Kidney tubule cell (primary cell): Measurements from ENCODE around the gene NAP1L4.
A peak's percentile ranks its signal among the peaks of the same experiment; 100 is the strongest.

Source experiments
- DNase-seq: peaks from one replicate; pipeline ENCODE4 v3.0.0-alpha.2; 2018; ENCODE audit warnings: low spot score

The NAP1L4 gene

GRCh38 chr11:2992997-2993325 is 832 bp upstream of the NAP1L4 start:
- no peak for DNase-seq

- DNase-seq, result no peak
These were observed 486 bp downstream of the NAP1L4 start for GRCh38 chr11:2991452-2992233.

DNA sequence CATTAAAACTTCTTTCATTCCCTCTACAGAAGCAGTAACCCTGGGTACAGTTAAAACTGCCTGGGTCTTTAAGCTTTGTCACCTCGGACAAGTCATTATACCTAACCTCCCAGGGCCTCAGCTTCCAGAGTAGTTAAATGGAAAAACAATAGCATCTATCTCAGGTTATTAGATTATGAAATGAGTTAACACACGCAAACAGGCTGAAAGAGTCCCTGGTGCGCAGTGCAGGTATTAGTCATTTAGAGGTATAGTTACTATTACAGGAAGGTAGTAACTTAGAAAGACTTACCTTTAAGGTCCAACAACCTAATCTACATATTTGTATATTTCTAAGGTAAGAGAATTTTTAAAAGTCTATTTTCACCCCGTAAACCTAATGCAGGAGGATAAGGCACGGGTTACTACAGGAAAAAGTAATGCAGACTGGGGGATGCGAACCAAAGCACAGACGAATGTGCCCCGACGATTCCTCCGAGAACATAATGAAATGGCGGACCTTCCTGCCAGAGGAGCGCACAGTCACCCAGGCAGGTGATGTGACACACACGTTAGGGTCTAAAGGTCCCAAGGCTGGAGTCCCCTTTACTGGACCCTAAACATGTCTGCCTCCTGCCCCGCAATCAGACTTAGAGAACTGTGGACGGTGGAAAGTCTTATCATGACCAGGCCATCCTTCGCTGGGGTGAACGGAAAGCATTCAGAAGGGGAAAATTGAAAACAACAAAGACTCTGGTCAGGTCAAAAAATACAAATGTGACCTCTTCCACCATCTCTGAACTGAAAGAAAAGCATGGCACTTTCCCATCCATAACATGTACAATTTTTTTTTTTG is 1.3 kb downstream of the NAP1L4 start:
- peak; percentile 54 for DNase-seq

DNA sequence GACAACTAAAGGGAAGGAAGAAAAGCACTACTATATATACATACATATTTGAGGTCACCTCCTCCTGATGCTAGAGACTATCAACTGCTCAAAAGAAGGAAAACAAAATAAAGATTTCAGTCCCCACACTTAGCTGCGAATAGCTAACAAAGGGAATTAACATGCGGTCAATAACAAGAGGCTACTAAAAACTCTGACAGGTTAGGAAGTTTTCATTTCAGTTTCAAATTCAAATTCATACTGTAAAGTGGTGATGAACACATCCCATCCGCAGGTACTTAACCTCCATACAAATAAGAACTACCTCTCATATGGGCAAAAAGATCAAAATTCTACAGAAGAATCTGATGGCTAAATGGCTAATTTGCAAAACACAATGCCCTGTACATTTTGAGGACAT is 2.6 kb downstream of the NAP1L4 start:
- DNase-seq, result no peak

DNA sequence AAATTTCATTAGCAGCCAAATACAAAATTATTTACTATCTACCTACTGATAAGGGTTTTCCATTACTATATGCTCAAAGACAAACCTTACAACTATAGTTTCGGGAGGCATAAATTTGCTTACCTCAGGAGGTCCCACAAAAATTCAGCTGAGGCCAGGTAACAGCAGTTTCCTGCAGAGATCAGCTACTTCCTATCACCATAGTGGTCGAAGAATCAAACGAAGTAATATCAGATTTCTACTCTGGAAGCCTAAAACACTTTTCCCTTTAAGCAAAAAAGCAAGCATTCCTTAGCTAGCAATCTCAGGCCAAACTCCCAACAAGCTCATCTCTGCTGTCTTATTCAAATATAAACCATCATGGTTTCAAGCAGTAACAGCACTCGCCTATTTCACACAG is 3.1 kb downstream of the NAP1L4 start:
- DNase-seq, result no peak

- DNase-seq, result peak; percentile 32
These were observed 4.0 kb downstream of the NAP1L4 start for GRCh38 chr11:2987881-2988861.

DNA sequence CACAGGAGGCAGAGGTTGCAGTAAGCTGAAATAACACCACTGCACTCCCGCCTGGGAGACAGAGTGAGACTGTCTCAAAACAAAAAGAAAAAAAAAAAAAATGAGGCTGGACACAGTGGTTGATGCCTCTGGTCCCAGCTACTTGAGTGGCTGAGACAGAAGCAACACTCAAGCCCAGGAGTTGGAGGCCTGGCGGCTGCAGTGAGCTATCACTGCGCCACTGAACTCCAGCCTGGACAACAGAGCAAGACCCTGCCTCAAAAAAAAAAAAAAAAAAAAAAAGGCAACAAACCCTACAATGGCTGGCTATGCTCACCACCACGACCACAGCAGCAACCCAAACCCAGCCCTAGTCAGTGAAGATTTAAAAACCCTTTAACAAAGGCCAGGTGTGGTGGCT is 8.2 kb downstream of the NAP1L4 start:
- DNase-seq, result no peak

- no peak for DNase-seq
These were observed 9.9 kb downstream of the NAP1L4 start for GRCh38 chr11:2982214-2982613.

GRCh38 chr11:2981130-2981529 is 11.0 kb downstream of the NAP1L4 start:
- no peak for DNase-seq

DNA sequence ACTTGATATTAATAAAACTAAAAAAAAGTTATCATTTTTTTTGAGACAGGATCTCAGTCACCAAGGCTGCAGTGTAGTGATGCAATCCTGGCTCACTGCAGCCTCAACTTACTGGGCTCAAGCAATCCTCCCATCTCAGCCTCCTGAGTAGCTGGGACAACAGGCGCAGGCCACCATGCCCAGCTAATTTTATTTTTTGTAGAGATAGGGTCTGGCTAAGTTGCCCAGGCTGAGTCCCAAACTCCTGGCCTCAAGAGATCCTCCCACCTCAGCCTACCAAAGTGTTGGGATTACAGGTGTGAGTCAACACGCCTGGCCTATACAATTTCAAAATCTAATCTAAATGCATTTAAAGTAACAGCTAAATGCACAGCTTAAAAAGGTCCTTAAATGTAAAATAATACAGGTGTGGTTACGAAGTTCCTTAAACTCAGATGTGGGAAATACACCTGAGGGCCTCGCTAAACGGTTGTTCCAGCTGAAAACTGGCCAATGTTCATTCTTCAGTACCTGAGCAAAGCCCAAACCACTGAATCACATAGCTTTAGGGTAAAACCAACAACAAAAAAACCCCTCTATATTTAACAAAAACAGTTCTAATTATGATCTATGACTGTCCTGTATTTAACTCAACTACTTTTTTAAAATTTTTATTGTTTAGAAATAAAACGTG is 11.8 kb downstream of the NAP1L4 start:
- DNase-seq, result no peak

- no peak for DNase-seq
These were observed 15.0 kb downstream of the NAP1L4 start for GRCh38 chr11:2977113-2977512.

- no peak for DNase-seq
These were observed 15.7 kb downstream of the NAP1L4 start for GRCh38 chr11:2976294-2977063.

DNA sequence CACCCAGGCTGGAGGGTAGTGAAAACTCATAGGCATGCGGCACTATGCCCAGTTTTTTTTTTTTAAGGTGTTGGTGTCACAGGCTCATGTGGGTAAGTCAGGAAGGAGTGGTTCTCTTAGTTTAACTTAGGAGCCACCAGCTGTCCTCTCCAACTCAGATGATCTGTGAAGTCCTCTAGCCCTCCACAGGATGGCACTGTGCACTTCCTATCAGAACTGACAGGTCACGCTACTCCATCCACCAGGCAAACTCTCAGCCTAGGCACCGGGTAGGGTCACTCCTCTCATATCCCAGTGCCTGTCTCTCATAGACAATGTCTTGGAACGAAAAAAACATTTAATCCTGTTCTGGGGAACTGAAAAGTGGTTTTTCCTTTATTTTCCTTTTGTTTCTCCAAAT is 16.5 kb downstream of the NAP1L4 start:
- DNase-seq, result peak; percentile 30

DNA sequence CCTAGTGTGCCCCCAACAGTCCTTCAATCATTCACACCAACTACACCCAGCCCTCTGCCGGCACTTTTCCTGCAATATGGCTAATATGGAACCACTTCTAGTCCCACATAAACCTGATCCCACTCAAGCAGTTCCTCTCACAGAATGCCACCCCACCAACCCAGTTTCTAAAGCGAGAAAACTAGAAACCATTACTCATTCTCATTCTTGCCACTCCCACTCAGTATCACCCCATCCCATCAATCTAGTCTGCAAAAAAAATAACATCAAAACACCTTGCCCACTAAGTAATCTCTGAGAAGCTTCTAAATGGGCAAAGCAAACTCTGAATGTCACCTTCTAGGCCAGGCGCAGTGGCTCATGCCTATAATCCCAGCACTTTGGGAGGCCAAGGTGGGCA is 17.9 kb downstream of the NAP1L4 start:
- no peak for DNase-seq

GRCh38 chr11:2968341-2968900 is 23.7 kb downstream of the NAP1L4 start:
- DNase-seq, result no peak

- DNase-seq, result no peak
These were observed 27.3 kb downstream of the NAP1L4 start for GRCh38 chr11:2964782-2965181.

GRCh38 chr11:2963761-2964160 is 28.4 kb downstream of the NAP1L4 start:
- DNase-seq, result no peak

- no peak for DNase-seq
These were observed 28.9 kb downstream of the NAP1L4 start for GRCh38 chr11:2963112-2963754.

GRCh38 chr11:2961080-2961479 is 31.0 kb downstream of the NAP1L4 start:
- DNase-seq, result no peak

GRCh38 chr11:2960139-2960538 is 32.0 kb downstream of the NAP1L4 start:
- no peak for DNase-seq
